WTC11 (cell line): ENCODE data around the gene CAMK2A. TPM values are rescaled to one million over a fixed set of nuclear protein-coding genes. Genes with fewer than 3 reads are reported as not detected.

ENCODE experiments used
- AFF4 ChIP-seq: sonication (generic); formaldehyde crosslinking; IDR thresholded peaks from 2 replicates; pipeline ENCODE4 v1.8.1; 2023; ENCODE audit warnings: mild to moderate bottlenecking, missing genetic modification reagents, borderline replicate concordance
- CBFB ChIP-seq: sonication (generic); formaldehyde crosslinking; IDR thresholded peaks from 2 replicates; pipeline ENCODE4 v1.8.1; 2022; ENCODE audit warnings: mild to moderate bottlenecking, low read depth, missing genetic modification reagents
- JAZF1 ChIP-seq: fragments of 250-450 bp; sonication (Bioruptor Pico); IDR thresholded peaks from 2 replicates; pipeline ENCODE4 v1.9.0; 2021; ENCODE audit warnings: moderate library complexity, mild to moderate bottlenecking, inconsistent platforms
- MLX ChIP-seq: sonication (generic); formaldehyde crosslinking; IDR thresholded peaks from 2 replicates; pipeline ENCODE4 v1.8.1; 2023; ENCODE audit warnings: mild to moderate bottlenecking, missing genetic modification reagents, moderate library complexity
- RORB ChIP-seq: fragments of 250-450 bp; sonication (Bioruptor Pico); IDR thresholded peaks from 2 replicates; pipeline ENCODE4 v1.9.0; 2021; ENCODE audit warnings: mild to moderate bottlenecking
- STAT6 ChIP-seq: sonication (generic); formaldehyde crosslinking; conservative IDR thresholded peaks from 2 replicates; pipeline ENCODE4 v1.8.1; 2023; ENCODE audit warnings: mild to moderate bottlenecking, low read depth, missing genetic modification reagents, moderate library complexity
- ZNF416 ChIP-seq: fragments of 250-450 bp; sonication (Bioruptor Pico); IDR thresholded peaks from 2 replicates; pipeline ENCODE4 v1.9.0; 2021; ENCODE audit warnings: mild to moderate bottlenecking, inconsistent platforms
- total RNA-seq: library from RNA; stranded (reverse); gene quantifications from 3 replicates; pipeline ENCODE4 v1.2.3, GENCODE V29; 2021
- TF ChIP-seq, protein P1 (sequence below): fragments of 250-450 bp; sonication (Bioruptor Pico); IDR thresholded peaks from 2 replicates; pipeline ENCODE4 v1.9.0; 2021; ENCODE audit warnings: mild to moderate bottlenecking
- TF ChIP-seq, protein P2 (sequence below): sonication (generic); formaldehyde crosslinking; IDR thresholded peaks from 2 replicates; pipeline ENCODE4 v1.8.0; 2023; ENCODE audit warnings: missing genetic modification reagents
- TF ChIP-seq, protein P3 (sequence below): fragments of 250-450 bp; sonication (Bioruptor Pico); IDR thresholded peaks from 2 replicates; pipeline ENCODE4 v1.9.0; 2021; ENCODE audit warnings: moderate library complexity, mild to moderate bottlenecking, inconsistent platforms, borderline replicate concordance
- TF ChIP-seq, protein P4 (sequence below): sonication (generic); formaldehyde crosslinking; IDR thresholded peaks from 2 replicates; pipeline ENCODE4 v1.8.0; 2023; ENCODE audit warnings: mild to moderate bottlenecking, missing genetic modification reagents

CAMK2A gene
- total RNA-seq, 1 experiment from 2014 or later = 0.13 TPM

- TF ChIP-seq STAT6 (CRISPR knock-in tag) (no peak), JAZF1 (CRISPR knock-in tag) (no peak), AFF4 (CRISPR knock-in tag) (no peak), ZNF416 (CRISPR knock-in tag) (no peak), RORB (CRISPR knock-in tag) (no peak), MLX (CRISPR knock-in tag) (no peak), CBFB (no peak)
- TF ChIP-seq, protein P1, sequence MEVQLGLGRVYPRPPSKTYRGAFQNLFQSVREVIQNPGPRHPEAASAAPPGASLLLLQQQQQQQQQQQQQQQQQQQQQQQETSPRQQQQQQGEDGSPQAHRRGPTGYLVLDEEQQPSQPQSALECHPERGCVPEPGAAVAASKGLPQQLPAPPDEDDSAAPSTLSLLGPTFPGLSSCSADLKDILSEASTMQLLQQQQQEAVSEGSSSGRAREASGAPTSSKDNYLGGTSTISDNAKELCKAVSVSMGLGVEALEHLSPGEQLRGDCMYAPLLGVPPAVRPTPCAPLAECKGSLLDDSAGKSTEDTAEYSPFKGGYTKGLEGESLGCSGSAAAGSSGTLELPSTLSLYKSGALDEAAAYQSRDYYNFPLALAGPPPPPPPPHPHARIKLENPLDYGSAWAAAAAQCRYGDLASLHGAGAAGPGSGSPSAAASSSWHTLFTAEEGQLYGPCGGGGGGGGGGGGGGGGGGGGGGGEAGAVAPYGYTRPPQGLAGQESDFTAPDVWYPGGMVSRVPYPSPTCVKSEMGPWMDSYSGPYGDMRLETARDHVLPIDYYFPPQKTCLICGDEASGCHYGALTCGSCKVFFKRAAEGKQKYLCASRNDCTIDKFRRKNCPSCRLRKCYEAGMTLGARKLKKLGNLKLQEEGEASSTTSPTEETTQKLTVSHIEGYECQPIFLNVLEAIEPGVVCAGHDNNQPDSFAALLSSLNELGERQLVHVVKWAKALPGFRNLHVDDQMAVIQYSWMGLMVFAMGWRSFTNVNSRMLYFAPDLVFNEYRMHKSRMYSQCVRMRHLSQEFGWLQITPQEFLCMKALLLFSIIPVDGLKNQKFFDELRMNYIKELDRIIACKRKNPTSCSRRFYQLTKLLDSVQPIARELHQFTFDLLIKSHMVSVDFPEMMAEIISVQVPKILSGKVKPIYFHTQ (CRISPR knock-in tag) = no peak
- TF ChIP-seq, protein P2, sequence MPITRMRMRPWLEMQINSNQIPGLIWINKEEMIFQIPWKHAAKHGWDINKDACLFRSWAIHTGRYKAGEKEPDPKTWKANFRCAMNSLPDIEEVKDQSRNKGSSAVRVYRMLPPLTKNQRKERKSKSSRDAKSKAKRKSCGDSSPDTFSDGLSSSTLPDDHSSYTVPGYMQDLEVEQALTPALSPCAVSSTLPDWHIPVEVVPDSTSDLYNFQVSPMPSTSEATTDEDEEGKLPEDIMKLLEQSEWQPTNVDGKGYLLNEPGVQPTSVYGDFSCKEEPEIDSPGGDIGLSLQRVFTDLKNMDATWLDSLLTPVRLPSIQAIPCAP (CRISPR knock-in tag) = no peak
- TF ChIP-seq, protein P3, sequence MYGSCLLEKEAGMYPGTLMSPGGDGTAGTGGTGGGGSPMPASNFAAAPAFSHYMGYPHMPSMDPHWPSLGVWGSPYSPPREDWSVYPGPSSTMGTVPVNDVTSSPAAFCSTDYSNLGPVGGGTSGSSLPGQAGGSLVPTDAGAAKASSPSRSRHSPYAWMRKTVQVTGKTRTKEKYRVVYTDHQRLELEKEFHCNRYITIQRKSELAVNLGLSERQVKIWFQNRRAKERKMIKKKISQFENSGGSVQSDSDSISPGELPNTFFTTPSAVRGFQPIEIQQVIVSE (CRISPR knock-in tag) = no peak
- TF ChIP-seq, protein P4, sequence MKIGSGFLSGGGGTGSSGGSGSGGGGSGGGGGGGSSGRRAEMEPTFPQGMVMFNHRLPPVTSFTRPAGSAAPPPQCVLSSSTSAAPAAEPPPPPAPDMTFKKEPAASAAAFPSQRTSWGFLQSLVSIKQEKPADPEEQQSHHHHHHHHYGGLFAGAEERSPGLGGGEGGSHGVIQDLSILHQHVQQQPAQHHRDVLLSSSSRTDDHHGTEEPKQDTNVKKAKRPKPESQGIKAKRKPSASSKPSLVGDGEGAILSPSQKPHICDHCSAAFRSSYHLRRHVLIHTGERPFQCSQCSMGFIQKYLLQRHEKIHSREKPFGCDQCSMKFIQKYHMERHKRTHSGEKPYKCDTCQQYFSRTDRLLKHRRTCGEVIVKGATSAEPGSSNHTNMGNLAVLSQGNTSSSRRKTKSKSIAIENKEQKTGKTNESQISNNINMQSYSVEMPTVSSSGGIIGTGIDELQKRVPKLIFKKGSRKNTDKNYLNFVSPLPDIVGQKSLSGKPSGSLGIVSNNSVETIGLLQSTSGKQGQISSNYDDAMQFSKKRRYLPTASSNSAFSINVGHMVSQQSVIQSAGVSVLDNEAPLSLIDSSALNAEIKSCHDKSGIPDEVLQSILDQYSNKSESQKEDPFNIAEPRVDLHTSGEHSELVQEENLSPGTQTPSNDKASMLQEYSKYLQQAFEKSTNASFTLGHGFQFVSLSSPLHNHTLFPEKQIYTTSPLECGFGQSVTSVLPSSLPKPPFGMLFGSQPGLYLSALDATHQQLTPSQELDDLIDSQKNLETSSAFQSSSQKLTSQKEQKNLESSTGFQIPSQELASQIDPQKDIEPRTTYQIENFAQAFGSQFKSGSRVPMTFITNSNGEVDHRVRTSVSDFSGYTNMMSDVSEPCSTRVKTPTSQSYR (CRISPR knock-in tag) = no peak
These were observed 98.6 kb downstream of the CAMK2A start (continued) for GRCh38 chr5:150190987-150191386.
